GM12874 (cell line): ENCODE results near the gene IL15RA.

ENCODE experiments used
- CTCF ChIP-seq: IDR thresholded peaks from 2 replicates; pipeline ENCODE4 v1.5.1; 2011; ENCODE audit warnings: low read depth, mild to moderate bottlenecking, control low read depth, low read length, moderate library complexity; ENCODE audit not compliant: insufficient read depth

The IL15RA gene

DNA sequence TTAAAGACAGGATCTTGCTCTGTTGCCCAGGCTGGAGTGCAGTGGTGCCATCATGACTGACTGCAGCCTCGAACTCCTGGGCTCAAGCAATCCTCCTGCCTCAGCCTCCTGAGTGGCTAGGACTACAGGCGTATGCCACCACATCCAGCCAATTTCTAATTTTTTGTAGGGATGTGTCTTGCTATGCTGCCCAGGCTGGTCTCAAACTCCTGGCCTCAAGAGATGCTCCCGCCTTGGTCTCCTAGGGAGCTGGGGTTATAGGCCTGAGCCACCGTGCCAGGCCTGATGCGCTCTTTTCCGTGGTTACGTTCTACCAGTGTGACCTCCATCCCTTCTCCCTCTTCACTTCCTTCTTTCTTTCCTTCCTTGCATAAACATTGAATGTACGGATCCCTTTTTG is 34.2 kb upstream of the IL15RA start:
- TF ChIP-seq CTCF: no peak

DNA sequence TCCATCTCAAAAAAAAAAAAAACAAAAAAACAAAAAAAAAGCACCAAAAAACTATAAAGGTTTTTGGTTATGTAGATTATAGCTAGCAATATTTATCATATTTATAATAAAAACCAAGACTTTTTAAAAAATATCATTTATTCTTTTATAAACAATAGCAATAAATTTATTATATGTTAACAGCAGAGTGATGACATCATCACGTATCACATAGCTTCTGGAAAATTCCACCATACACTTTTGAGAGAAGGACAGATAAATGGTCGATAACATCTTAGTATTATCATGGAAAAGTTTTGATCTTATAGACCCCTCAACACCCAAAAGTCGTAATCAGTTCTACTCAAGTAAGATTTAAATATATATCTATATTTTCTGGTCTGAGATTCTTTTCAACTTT is 33.2 kb upstream of the IL15RA start:
- no peak for TF ChIP-seq CTCF

DNA sequence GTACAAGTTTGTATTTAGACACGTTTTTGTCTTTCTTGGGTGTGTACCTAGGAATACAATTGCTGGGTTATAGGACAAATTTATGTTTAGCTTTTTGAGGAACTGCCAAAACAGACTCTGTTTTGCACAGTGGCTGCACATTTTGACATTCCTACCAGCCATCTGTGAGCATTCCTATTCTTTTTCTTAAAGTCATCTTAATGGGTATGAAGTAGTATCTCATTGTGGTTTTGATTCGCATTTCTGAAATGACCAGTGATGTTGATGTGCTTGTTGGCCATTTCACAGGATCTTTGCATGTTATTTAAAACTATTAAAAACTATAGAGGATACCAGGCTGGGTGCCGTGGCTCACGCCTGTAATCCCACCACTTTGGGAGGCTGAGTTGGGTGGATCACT is 32.6 kb upstream of the IL15RA start:
- TF ChIP-seq CTCF: no peak

GRCh38 chr10:6009150-6009549 is 31.8 kb upstream of the IL15RA start:
- TF ChIP-seq CTCF: no peak

GRCh38 chr10:6008497-6009142 is 31.3 kb upstream of the IL15RA start:
- no peak for TF ChIP-seq CTCF

DNA sequence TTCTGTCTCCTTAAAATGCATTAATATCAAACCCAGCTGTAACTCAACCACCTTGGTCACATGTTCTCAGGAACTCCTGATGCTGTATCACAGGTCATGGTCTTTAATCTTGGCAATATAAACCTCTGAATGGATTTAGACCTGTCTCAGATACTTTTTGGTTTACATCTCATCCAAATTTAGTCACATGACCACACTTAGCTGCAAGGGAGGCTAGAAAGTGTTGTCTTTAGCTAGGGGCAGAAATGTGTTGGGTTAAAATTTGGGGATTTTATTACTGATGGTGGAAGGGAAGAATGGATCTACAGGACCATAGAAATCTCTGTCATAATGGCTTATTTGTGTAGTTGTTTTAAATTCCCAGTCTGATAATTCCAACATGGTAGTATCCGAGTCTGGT is 29.6 kb upstream of the IL15RA start:
- TF ChIP-seq CTCF: no peak

GRCh38 chr10:6006546-6006945 is 29.2 kb upstream of the IL15RA start:
- TF ChIP-seq CTCF: no peak
